ENCODE results near the gene CFDP1.

Gene CFDP1

GRCh38 chr16:75248142-75248535 is 185.2 kb downstream of the CFDP1 start:
- no peak for DNase-seq

- DNase-seq, result no peak
These were observed 186.1 kb downstream of the CFDP1 start for GRCh38 chr16:75247249-75247648.

DNA sequence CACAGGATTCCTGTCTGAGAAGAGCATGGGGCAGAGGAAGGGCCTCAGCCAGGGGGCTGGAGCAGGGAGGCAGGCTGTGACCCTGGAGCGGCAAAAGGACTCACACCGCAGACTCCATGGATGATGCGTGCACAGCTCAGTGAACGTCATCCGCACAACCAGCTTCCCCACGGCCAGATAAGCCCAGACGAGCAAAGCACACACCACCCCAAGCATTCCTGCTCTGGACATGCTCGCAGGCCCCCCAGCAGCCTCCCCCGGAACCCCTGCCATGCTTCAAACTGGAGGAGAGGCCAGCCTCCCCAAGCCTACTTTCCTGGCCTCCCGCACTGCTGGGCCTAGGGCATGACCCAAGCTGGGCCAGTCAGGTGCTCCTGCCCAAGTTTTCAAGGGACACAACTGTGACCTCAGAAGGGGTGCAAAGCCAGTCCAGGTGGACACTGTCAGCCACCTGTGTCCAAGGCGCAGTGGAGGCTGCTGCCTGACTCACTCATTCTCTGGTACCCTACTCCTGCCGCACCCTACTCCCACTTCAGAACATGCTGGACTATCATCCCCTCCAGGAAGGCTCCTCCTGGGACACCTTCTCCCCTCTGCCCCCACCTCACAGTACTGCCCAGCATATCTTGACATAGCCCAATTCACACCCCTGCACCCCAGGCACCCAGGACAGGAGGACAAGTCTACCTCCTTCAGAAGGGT is 186.6 kb downstream of the CFDP1 start:
- no peak for DNase-seq

GRCh38 chr16:75244844-75245758 is 188.2 kb downstream of the CFDP1 start:
- no peak for DNase-seq

- DNase-seq, result no peak
These were observed 189.0 kb downstream of the CFDP1 start for GRCh38 chr16:75244225-75244809.
